ENCODE data around the gene PGAP3.

- TF ChIP-seq POLR2A (IDR thresholded peaks at IDR 0.05; ENCODE audit: low read length), result peak; percentile 74
- no peak for TF ChIP-seq GATA1 (IDR thresholded peaks at IDR 0.05; ENCODE audit: low read depth, low read length)
Observed at GRCh38 chr17:39730095-39730921, 42.5 kb upstream of the PGAP3 start, which contains the start of gene MIEN1.
